ENCODE measurements around the gene CRKL. TPM values are rescaled to one million over a fixed set of nuclear protein-coding genes. Genes with fewer than 3 reads are reported as not detected.

Gene CRKL
- total and polyA plus RNA-seq, 2 experiments from 2014 or later = 42.4 to 80.9 TPM

GRCh38 chr22:20982563-20982882 is 65.3 kb downstream of the CRKL start:
- no peaks in the 10 kb centered on the region for H3K27me3 ChIP-seq
- no peaks in the 10 kb centered on the region for H3K9me3 ChIP-seq (ENCODE audit: low read depth)
- H3K36me3 ChIP-seq = peaks cover 2% of the 10 kb centered on the region
- no peak for DNase-seq (ENCODE audit: low read depth in 1 of 2, low spot score in 1 of 2)
- TF ChIP-seq CTCF (IDR thresholded peaks at IDR 0.05; ENCODE audit: low read depth, low read length) = no peak
- H3K4me3 ChIP-seq = peak overlapping the region; percentile 64
- peaks cover 4% of the 10 kb centered on the region for H3K4me1 ChIP-seq (ENCODE audit: low read depth)
- H3K27ac ChIP-seq = no peak overlapping the region

- TF ChIP-seq CTCF (IDR thresholded peaks at IDR 0.05; ENCODE audit: low read depth, low read length) = no peak
- Histone ChIP-seq H3K27me3 (no peaks in the 10 kb centered on the region), H3K27ac (no peak overlapping the region), H3K9me3 (ENCODE audit: low read depth) (no peaks in the 10 kb centered on the region), H3K36me3 (peaks cover 5% of the 10 kb centered on the region), H3K4me3 (peak overlapping the region; percentile 64), H3K4me1 (ENCODE audit: low read depth) (peaks cover 4% of the 10 kb centered on the region)
- no peak for DNase-seq (ENCODE audit: low read depth in 1 of 2, low spot score in 1 of 2)
These were observed 66.0 kb downstream of the CRKL start for GRCh38 chr22:20983081-20983771.

- no peak overlapping the region for H3K27ac ChIP-seq
- H3K9me3 ChIP-seq (ENCODE audit: low read depth) = no peaks in the 10 kb centered on the region
- H3K36me3 ChIP-seq = peaks cover 5% of the 10 kb centered on the region
- no peak overlapping the region for H3K4me3 ChIP-seq
- TF ChIP-seq CTCF (IDR thresholded peaks at IDR 0.05; ENCODE audit: low read depth, low read length) = no peak
- no peaks in the 10 kb centered on the region for H3K27me3 ChIP-seq
- peaks cover 4% of the 10 kb centered on the region for H3K4me1 ChIP-seq (ENCODE audit: low read depth)
- no peak for DNase-seq (ENCODE audit: low read depth in 1 of 2, low spot score in 1 of 2)
These were observed 68.5 kb downstream of the CRKL start for GRCh38 chr22:20985720-20986119.

- Histone ChIP-seq H3K27me3 (no peaks in the 10 kb centered on the region), H3K9me3 (ENCODE audit: low read depth) (no peaks in the 10 kb centered on the region), H3K36me3 (peaks cover 5% of the 10 kb centered on the region), H3K4me1 (ENCODE audit: low read depth) (peaks cover 2% of the 10 kb centered on the region), H3K4me3 (no peak overlapping the region), H3K27ac (no peak overlapping the region)
- DNase-seq (ENCODE audit: low read depth in 1 of 2, low spot score in 1 of 2) = no peak
- no peak for TF ChIP-seq CTCF (IDR thresholded peaks at IDR 0.05; ENCODE audit: low read depth, low read length)
These were observed 69.2 kb downstream of the CRKL start for GRCh38 chr22:20986365-20986764.

GRCh38 chr22:20987375-20987774 is 70.2 kb downstream of the CRKL start:
- H3K27me3 ChIP-seq = no peaks in the 10 kb centered on the region
- no peaks in the 10 kb centered on the region for H3K9me3 ChIP-seq (ENCODE audit: low read depth)
- TF ChIP-seq CTCF (IDR thresholded peaks at IDR 0.05; ENCODE audit: low read depth, low read length) = no peak
- H3K36me3 ChIP-seq = peaks cover 13% of the 10 kb centered on the region
- H3K27ac ChIP-seq = no peak overlapping the region
- no peak overlapping the region for H3K4me3 ChIP-seq
- DNase-seq (ENCODE audit: low read depth in 1 of 2, low spot score in 1 of 2) = no peak
- H3K4me1 ChIP-seq (ENCODE audit: low read depth) = no peaks in the 10 kb centered on the region

Measured in cardiac muscle cell (in vitro differentiated cells and primary cell).